Glomerular endothelial cell (primary cell): ENCODE results near the gene PCDHGB6. TPM values are rescaled to one million over a fixed set of nuclear protein-coding genes. Genes with fewer than 3 reads are reported as not detected.
"Not testable (repeated sequence)": the region's sequence is repeated elsewhere in the genome, so short reads cannot be mapped to it uniquely, and the experiment has no call there.

Experiments
- DNase-seq: peaks from one replicate; pipeline ENCODE4 v3.0.0-alpha.2; 2011; ENCODE audit warnings: low read depth, low spot score; ENCODE audit errors: extremely low read depth
- total RNA-seq: library from RNA; depleted of rRNA; stranded (reverse); fragments of >200 nt; gene quantifications from 2 replicates; pipeline ENCODE4 v1.2.3, GENCODE V29; 2015

Gene PCDHGB6
- 1.8 and 6.2 TPM in 2 replicates for total RNA-seq

DNA sequence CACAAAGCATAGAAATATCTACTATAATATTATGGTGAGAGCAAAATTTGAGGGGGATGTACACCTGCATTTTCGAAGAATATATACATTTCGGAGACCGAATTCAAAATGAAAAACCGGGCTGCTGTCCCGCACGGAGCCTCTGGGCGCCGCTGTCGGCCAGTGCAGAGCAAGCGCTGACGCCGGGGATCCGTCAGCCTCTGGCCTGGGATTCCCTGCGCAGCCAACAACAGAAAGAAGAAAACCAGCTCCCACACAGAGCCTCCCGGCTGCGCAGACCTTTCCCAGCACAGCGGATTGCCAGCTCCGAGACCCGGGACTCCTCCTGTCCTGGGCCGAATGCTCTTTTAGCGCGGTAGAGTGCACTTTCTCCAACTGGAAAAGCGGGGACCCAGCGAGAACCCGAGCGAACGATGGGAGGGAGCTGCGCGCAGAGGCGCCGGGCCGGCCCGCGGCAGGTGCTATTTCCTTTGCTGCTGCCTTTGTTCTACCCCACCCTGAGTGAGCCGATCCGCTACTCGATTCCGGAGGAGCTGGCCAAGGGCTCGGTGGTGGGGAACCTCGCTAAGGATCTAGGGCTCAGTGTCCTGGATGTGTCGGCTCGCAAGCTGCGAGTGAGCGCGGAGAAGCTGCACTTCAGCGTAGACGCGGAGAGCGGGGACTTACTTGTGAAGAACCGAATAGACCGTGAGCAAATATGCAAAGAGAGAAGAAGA lies at the start of gene PCDHGB6:
TSS of gene PCDHGB6 (plus strand) at position 232 of the 716 bp plus-strand sequence. CDS start at position 414, 182 bp downstream.
- DNase-seq: not testable (repeated sequence)

GRCh38 chr5:141359790-141360426 lies 47.9 kb upstream of the PCDHGB6 start, which contains the start of gene PCDHGB2:
TSS of gene PCDHGB2 (plus strand) at chr5:141359994. CDS start at chr5:141360136, 142 bp downstream.
- no peak for DNase-seq

- DNase-seq: no peak
Measured at GRCh38 chr5:141360685-141361084, 47.1 kb upstream of the PCDHGB6 start.

GRCh38 chr5:141362719-141363118 lies 45.1 kb upstream of the PCDHGB6 start:
- DNase-seq: no peak

DNA sequence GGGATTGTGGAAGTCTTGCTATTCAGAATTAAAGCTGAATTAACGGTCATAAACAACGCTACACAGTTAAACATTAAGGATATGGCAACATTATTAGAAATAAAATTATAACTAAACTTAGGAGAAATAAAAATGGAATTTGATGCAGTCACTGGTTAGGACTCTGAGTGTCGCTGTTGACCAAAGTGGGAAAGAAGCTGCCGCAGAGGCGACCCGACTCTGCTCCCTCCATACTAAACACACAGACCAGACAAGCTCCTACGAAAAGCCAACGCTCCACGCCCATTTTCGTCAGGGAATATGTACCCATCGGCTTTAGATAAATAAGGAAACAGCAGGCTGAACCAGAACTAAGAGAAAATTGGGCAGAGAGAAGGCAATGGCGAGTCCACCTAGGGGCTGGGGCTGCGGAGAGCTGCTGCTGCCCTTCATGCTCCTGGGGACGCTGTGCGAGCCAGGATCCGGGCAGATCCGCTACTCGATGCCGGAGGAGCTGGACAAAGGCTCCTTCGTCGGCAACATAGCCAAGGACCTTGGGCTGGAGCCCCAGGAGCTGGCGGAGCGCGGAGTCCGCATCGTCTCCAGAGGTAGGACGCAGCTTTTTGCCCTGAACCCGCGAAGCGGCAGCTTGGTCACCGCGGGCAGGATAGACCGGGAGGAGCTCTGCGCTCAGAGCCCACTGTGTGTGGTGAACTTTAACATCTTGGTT lies 43.7 kb upstream of the PCDHGB6 start, which contains the start of gene PCDHGA5:
TSS of gene PCDHGA5 (plus strand) at position 211 of the 709 bp plus-strand sequence. CDS start at position 380, 169 bp downstream.
- DNase-seq: no peak

DNA sequence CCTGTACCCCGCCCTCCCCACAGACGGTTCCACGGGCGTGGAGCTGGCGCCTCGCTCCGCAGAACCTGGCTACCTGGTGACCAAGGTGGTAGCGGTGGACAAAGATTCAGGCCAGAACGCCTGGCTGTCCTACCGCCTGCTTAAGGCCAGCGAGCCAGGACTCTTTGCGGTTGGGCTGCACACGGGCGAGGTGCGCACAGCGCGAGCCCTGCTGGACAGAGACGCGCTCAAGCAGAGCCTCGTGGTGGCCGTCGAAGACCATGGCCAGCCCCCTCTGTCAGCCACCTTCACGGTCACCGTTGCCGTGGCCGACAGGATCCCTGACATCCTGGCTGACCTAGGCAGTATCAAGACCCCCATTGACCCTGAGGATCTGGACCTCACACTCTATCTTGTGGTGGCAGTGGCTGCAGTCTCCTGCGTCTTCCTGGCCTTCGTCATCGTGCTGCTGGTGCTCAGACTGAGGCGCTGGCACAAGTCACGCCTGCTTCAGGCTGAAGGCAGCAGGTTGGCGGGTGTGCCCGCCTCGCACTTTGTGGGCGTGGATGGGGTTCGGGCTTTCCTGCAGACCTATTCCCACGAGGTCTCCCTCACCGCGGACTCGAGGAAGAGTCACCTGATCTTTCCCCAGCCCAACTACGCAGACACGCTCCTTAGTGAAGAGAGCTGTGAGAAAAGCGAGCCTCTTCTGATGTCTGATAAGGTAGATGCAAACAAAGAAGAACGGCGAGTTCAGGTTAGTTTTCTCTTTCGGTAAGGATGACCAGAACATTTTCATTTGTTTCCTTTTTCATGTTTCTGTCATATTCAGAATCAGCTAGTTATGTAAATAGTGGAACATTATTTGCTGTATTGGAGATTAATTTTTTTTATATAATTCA lies 41.6 kb upstream of the PCDHGB6 start:
- no peak for DNase-seq

DNA sequence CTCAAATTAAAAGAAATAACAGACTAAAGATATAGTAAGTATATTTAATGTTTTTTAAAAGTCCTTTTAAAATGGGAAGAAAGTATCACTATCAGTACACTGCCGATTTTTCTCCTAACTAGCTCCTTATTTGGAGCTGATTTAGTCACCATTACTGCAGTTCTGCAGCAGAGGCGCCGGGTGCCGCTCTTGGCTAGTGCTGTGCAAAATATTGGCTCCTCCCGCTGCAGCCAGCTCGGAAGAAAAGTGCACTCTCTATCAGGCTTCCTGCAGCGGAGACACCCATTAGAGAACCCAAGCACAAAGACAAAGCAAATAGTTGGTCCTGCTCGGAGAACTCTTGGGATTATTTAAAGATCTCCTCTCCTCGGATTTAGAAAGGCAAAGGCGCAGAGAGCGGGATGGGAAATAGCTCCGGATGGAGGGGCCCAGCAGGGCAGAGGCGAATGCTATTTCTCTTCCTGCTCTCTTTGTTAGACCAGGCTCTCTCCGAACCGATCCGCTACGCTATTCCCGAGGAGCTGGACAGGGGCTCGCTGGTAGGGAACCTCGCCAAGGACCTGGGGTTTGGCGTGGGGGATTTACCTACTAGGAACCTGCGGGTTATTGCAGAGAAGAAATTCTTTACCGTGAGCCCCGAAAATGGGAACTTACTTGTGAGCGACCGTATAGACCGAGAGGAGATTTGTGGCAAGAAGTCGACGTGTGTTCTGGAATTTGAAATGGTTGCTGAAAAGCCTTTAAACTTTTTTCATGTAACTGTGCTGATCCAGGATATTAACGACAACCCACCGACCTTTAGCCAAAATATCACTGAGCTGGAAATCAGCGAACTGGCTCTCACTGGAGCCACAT lies 37.6 kb upstream of the PCDHGB6 start, which contains the start of gene PCDHGB3:
TSS of gene PCDHGB3 (plus strand) at position 249 of the 855 bp plus-strand sequence. CDS start at position 402, 153 bp downstream.
- no peak for DNase-seq

GRCh38 chr5:141371572-141372475 lies 36.0 kb upstream of the PCDHGB6 start:
- DNase-seq: no peak

- no peak for DNase-seq
Measured at GRCh38 chr5:141373673-141374317, 34.0 kb upstream of the PCDHGB6 start, which contains the start of gene PCDHGA6. TSS of gene PCDHGA6 (plus strand) at chr5:141373891. CDS start at chr5:141374084, 193 bp downstream.

DNA sequence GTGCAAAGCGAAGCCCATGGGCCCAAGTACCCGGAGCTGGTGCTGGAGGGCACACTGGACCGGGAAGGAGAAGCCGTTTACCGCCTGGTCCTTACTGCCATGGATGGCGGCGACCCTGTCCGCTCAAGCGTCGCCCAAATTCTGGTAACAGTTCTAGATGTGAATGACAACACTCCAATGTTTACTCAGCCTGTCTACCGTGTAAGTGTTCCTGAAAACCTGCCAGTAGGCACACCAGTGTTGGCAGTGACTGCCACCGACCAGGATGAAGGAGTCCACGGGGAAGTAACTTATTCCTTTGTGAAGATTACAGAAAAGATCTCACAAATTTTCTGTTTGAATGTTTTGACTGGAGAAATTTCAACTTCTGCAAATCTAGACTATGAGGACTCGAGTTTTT lies 33.2 kb upstream of the PCDHGB6 start:
- no peak for DNase-seq

GRCh38 chr5:141375444-141376155 lies 32.2 kb upstream of the PCDHGB6 start:
- not testable (repeated sequence) for DNase-seq

DNA sequence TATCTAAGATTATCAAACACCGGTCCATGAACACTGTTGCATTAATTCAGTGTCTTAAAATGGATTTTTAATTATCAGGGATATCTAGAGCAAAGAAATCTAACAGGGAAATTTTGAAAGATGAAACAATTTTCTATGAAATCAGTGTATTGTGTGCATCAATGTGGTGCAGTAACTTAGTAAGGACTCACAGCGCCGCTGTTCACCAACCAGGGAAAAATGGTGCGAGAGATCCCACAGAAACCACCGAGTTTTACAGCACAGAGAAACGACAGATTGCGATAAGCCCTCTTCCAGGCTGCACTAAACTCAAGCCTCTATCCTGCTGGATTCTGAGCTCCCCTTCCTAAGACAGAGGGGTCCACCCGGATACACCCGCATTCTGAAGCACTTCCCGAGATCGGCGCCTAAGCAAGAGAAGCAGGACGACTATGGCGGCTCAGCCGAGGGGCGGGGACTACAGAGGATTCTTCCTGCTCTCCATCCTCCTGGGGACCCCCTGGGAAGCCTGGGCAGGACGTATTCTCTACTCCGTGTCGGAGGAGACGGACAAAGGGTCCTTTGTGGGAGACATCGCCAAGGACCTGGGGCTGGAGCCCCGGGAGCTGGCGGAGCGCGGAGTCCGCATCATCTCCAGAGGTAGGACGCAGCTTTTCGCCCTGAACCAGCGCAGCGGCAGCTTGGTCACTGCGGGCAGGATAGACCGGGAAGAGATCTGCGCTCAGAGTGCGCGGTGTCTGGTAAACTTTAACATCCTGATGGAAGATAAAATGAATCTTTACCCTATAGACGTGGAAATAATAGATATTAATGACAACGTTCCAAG lies 25.1 kb upstream of the PCDHGB6 start, which contains the start of gene PCDHGA7:
TSS of gene PCDHGA7 (plus strand) at position 274 of the 826 bp plus-strand sequence. CDS start at position 432, 158 bp downstream.
- no peak for DNase-seq

DNA sequence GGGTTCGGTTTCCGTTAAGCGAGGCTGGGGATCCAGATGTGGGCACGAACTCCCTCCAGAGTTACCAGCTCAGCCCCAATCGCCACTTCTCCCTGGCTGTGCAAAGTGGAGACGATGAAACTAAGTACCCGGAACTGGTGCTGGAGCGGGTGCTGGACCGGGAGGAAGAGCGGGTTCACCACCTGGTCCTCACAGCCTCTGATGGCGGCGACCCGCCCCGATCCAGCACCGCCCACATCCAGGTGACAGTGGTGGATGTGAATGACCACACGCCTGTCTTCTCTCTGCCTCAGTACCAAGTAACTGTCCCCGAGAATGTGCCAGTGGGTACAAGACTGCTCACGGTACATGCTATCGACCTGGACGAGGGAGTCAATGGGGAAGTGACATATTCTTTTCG lies 24.5 kb upstream of the PCDHGB6 start:
- DNase-seq: no peak

DNA sequence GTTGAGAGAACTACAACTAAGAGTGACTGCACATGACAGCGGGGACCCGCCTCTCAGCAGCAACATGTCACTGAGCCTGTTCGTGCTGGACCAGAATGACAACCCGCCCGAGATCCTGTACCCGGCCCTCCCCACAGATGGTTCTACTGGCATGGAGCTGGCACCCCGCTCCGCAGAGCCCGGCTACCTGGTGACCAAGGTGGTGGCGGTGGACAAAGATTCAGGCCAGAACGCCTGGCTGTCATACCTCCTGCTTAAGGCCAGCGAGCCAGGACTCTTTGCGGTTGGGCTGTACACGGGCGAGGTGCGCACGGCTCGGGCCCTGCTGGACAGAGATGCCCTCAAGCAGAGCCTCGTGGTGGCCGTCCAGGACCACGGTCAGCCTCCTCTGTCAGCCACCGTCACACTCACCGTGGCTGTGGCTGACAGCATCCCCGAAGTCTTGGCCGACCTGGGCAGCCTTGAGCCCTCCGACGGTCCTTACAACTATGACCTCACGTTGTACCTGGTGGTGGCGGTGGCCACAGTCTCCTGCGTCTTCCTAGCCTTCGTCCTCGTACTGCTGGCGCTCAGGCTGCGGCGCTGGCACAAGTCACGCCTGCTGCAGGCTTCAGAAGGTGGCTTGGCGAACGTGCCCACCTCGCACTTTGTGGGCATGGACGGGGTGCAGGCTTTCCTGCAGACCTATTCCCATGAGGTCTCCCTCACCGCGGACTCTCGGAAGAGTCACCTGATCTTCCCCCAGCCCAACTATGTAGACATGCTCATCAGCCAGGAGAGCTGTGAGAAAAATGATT lies 23.2 kb upstream of the PCDHGB6 start:
- no peak for DNase-seq
